SK-N-MC (cell line): ENCODE results near the gene EOMES.
A peak's percentile ranks its signal among the peaks of the same experiment; 100 is the strongest.

Experiments
- DNase-seq: peaks from one replicate; pipeline ENCODE4 v3.0.0-alpha.2; 2011; ENCODE audit warnings: low read depth, low spot score
- H3K27ac ChIP-seq: fragments of 200-600 bp; sonication (generic); 2 replicates; pipeline ENCODE4 v1.5.1; 2016; ENCODE audit warnings: mixed run types
- H3K36me3 ChIP-seq: fragments of 200-600 bp; sonication (generic); 2 replicates; pipeline ENCODE4 v1.6.1; 2017; ENCODE audit warnings: antibody characterized with exemption, low read length, mixed read lengths; ENCODE audit not compliant: insufficient read depth
- H3K4me3 ChIP-seq: fragments of 200-600 bp; sonication (generic); 2 replicates; pipeline ENCODE4 v1.5.1; 2016
- H3K9ac ChIP-seq: fragments of 200-600 bp; sonication (generic); 2 replicates; pipeline ENCODE4 v1.8.0; 2017; ENCODE audit warnings: mixed run types, mixed read lengths; ENCODE audit not compliant: insufficient read length
- H3K9me3 ChIP-seq: fragments of 200-600 bp; sonication (generic); 2 replicates; pipeline ENCODE4 v1.6.1; 2017; ENCODE audit warnings: low read depth, mild to moderate bottlenecking, antibody characterized with exemption, low read length, moderate library complexity, mixed read lengths
- EZH2 ChIP-seq: fragments of 200-600 bp; sonication (generic); IDR thresholded peaks from one replicate; pipeline ENCODE4 v1.6.1; 2017; ENCODE audit warnings: antibody characterized with exemption
- FOXP2 ChIP-seq: optimal IDR thresholded peaks from 2 replicates; pipeline ENCODE3; 2011; ENCODE audit warnings: mild to moderate bottlenecking, moderate library complexity; ENCODE audit not compliant: insufficient read depth; ENCODE audit errors: extremely low read length, control extremely low read depth
- POLR2AphosphoS5 ChIP-seq: IDR thresholded peaks from 2 replicates; pipeline ENCODE4 v1.6.1; 2012; ENCODE audit warnings: mild to moderate bottlenecking, low read depth, low read length, borderline replicate concordance

Gene EOMES

GRCh38 chr3:27737091-27737490 lies 15.0 kb upstream of the EOMES start:
- Histone ChIP-seq H3K4me3 (no peak overlapping the region), H3K9ac (no peak overlapping the region), H3K27ac (no peak overlapping the region), H3K36me3 (no peaks in the 10 kb centered on the region), H3K9me3 (no peaks in the 10 kb centered on the region)
- DNase-seq: no peak
- TF ChIP-seq FOXP2 (no peak), POLR2AphosphoS5 (no peak), EZH2 (no peak)

- H3K9me3 ChIP-seq: no peaks in the 10 kb centered on the region
- no peak overlapping the region for H3K27ac ChIP-seq
- no peak overlapping the region for H3K4me3 ChIP-seq
- no peak for DNase-seq
- H3K36me3 ChIP-seq: no peaks in the 10 kb centered on the region
- TF ChIP-seq EZH2: no peak
- no peak for TF ChIP-seq POLR2AphosphoS5
- TF ChIP-seq FOXP2: no peak
- H3K9ac ChIP-seq: no peak overlapping the region
These were observed 8.9 kb upstream of the EOMES start for GRCh38 chr3:27730774-27731659.

- H3K27ac ChIP-seq: no peak overlapping the region
- peak overlapping the region; percentile 55 for H3K4me3 ChIP-seq
- no peak for DNase-seq
- no peaks in the 10 kb centered on the region for H3K36me3 ChIP-seq
- no peak overlapping the region for H3K9ac ChIP-seq
- TF ChIP-seq EZH2 (no peak), POLR2AphosphoS5 (no peak), FOXP2 (no peak)
- H3K9me3 ChIP-seq: no peaks in the 10 kb centered on the region
These were observed 7.9 kb upstream of the EOMES start for GRCh38 chr3:27729748-27730611.

GRCh38 chr3:27729325-27729724 lies 7.2 kb upstream of the EOMES start:
- TF ChIP-seq POLR2AphosphoS5 (no peak), EZH2 (no peak), FOXP2 (no peak)
- Histone ChIP-seq H3K9me3 (no peaks in the 10 kb centered on the region), H3K9ac (no peak overlapping the region), H3K27ac (no peak overlapping the region), H3K4me3 (peak overlapping the region; percentile 55; the same call in 1 of the 2 replicates), H3K36me3 (no peaks in the 10 kb centered on the region)
- DNase-seq: no peak

- TF ChIP-seq EZH2: no peak
- no peak for TF ChIP-seq FOXP2
- TF ChIP-seq POLR2AphosphoS5: no peak
- DNase-seq: no peak
- H3K9ac ChIP-seq: no peak overlapping the region
- no peaks in the 10 kb centered on the region for H3K36me3 ChIP-seq
- H3K4me3 ChIP-seq: peak overlapping the region; percentile 12; the same call in 1 of the 2 replicates
- H3K27ac ChIP-seq: no peak overlapping the region
- no peaks in the 10 kb centered on the region for H3K9me3 ChIP-seq
These were observed 6.3 kb upstream of the EOMES start for GRCh38 chr3:27728195-27729087.

GRCh38 chr3:27726240-27726639 lies 4.1 kb upstream of the EOMES start:
- Histone ChIP-seq H3K4me3 (no peak overlapping the region), H3K27ac (no peak overlapping the region), H3K9ac (no peak overlapping the region), H3K36me3 (no peaks in the 10 kb centered on the region), H3K9me3 (no peaks in the 10 kb centered on the region)
- DNase-seq: no peak
- TF ChIP-seq FOXP2: no peak
- TF ChIP-seq EZH2: no peak
- no peak for TF ChIP-seq POLR2AphosphoS5

- Histone ChIP-seq H3K4me3 (no peak overlapping the region), H3K27ac (no peak overlapping the region), H3K9me3 (no peaks in the 10 kb centered on the region), H3K36me3 (no peaks in the 10 kb centered on the region), H3K9ac (no peak overlapping the region)
- DNase-seq: no peak
- no peak for TF ChIP-seq EZH2
- no peak for TF ChIP-seq FOXP2
- no peak for TF ChIP-seq POLR2AphosphoS5
These were observed 2.5 kb upstream of the EOMES start for GRCh38 chr3:27724459-27725197.
